Fibroblast of skin of abdomen (primary cell): ENCODE results near the gene ZNF804B.
"Not testable (repeated sequence)": the region's sequence is repeated elsewhere in the genome, so short reads cannot be mapped to it uniquely, and the experiment has no call there.

Experiments used
- DNase-seq: peaks from one replicate; pipeline ENCODE4 v3.0.0-alpha.2; 2013

Gene ZNF804B

GRCh38 chr7:89103564-89103963, 344.1 kb downstream of the ZNF804B start:
- DNase-seq: no peak

- peak; percentile 77 for DNase-seq
These were observed 345.5 kb downstream of the ZNF804B start for GRCh38 chr7:89104748-89105685.

- DNase-seq: no peak
These were observed 364.4 kb downstream of the ZNF804B start for GRCh38 chr7:89123871-89124270.

- no peak for DNase-seq
These were observed 370.3 kb downstream of the ZNF804B start for GRCh38 chr7:89129600-89130375.

GRCh38 chr7:89133357-89133756, 373.9 kb downstream of the ZNF804B start:
- no peak for DNase-seq

- DNase-seq: no peak
These were observed 374.3 kb downstream of the ZNF804B start for GRCh38 chr7:89133819-89134218.

- no peak for DNase-seq
These were observed 386.3 kb downstream of the ZNF804B start for GRCh38 chr7:89145801-89146200.

GRCh38 chr7:89160107-89160506, 400.6 kb downstream of the ZNF804B start:
- DNase-seq: no peak

GRCh38 chr7:89165421-89165820, 405.9 kb downstream of the ZNF804B start:
- no peak for DNase-seq

GRCh38 chr7:89170628-89171027, 411.1 kb downstream of the ZNF804B start:
- no peak for DNase-seq

- DNase-seq: no peak
These were observed 422.6 kb downstream of the ZNF804B start for GRCh38 chr7:89182116-89182515.

GRCh38 chr7:89183712-89184111, 424.2 kb downstream of the ZNF804B start:
- DNase-seq: peak; percentile 33

GRCh38 chr7:89200758-89201157, 441.3 kb downstream of the ZNF804B start:
- DNase-seq: peak; percentile 10

GRCh38 chr7:89223900-89224395, 464.4 kb downstream of the ZNF804B start:
- DNase-seq: peak; percentile 7

- DNase-seq: not testable (repeated sequence)
These were observed 469.2 kb downstream of the ZNF804B start for GRCh38 chr7:89228688-89229171.

- peak; percentile 79 for DNase-seq
These were observed 478.7 kb downstream of the ZNF804B start for GRCh38 chr7:89238156-89238555.

GRCh38 chr7:89246196-89246595, 486.7 kb downstream of the ZNF804B start:
- no peak for DNase-seq

GRCh38 chr7:89247207-89247606, 487.7 kb downstream of the ZNF804B start:
- DNase-seq: no peak

- no peak for DNase-seq
These were observed 499.6 kb downstream of the ZNF804B start for GRCh38 chr7:89259085-89259484.

- no peak for DNase-seq
These were observed 504.6 kb downstream of the ZNF804B start for GRCh38 chr7:89264126-89264525.

- DNase-seq: no peak
These were observed 506.1 kb downstream of the ZNF804B start for GRCh38 chr7:89265631-89266030.

- no peak for DNase-seq
These were observed 523.8 kb downstream of the ZNF804B start for GRCh38 chr7:89283302-89283701.

GRCh38 chr7:89308535-89308934, 549.0 kb downstream of the ZNF804B start:
- DNase-seq: no peak
